Measurements from ENCODE around the gene TAF4.

Gene TAF4

GRCh38 chr20:62042025-62042820, 23.5 kb downstream of the TAF4 start:
- no peak for DNase-seq (ENCODE audit: low read depth in 2 of 2)

GRCh38 chr20:62040933-62041332, 24.7 kb downstream of the TAF4 start:
- no peak for DNase-seq (ENCODE audit: low read depth in 2 of 2)

- no peak for DNase-seq (ENCODE audit: low read depth in 2 of 2)
Measured at GRCh38 chr20:62040381-62040922, 25.2 kb downstream of the TAF4 start.

GRCh38 chr20:62039738-62040137, 25.9 kb downstream of the TAF4 start:
- DNase-seq (ENCODE audit: low read depth in 2 of 2) = no peak

GRCh38 chr20:62032609-62033368, 32.9 kb downstream of the TAF4 start:
- no peak for DNase-seq (ENCODE audit: low read depth in 2 of 2)

- DNase-seq (ENCODE audit: low read depth in 2 of 2) = no peak
Measured at GRCh38 chr20:62031462-62032092, 34.1 kb downstream of the TAF4 start.

GRCh38 chr20:62030834-62031434, 34.7 kb downstream of the TAF4 start:
- no peak for DNase-seq (ENCODE audit: low read depth in 2 of 2)

- DNase-seq (ENCODE audit: low read depth in 2 of 2) = no peak
Measured at GRCh38 chr20:62030357-62030756, 35.3 kb downstream of the TAF4 start.

- no peak for DNase-seq (ENCODE audit: low read depth in 2 of 2)
Measured at GRCh38 chr20:62029949-62030348, 35.7 kb downstream of the TAF4 start.

GRCh38 chr20:62029296-62029695, 36.4 kb downstream of the TAF4 start:
- DNase-seq (ENCODE audit: low read depth in 2 of 2) = no peak

GRCh38 chr20:62028384-62028783, 37.3 kb downstream of the TAF4 start:
- DNase-seq (ENCODE audit: low read depth in 2 of 2) = no peak

- DNase-seq (ENCODE audit: low read depth in 2 of 2) = no peak
Measured at GRCh38 chr20:62027698-62028321, 37.9 kb downstream of the TAF4 start.

- no peak for DNase-seq (ENCODE audit: low read depth in 2 of 2)
Measured at GRCh38 chr20:62027116-62027515, 38.6 kb downstream of the TAF4 start.

GRCh38 chr20:62026564-62026856, 39.2 kb downstream of the TAF4 start:
- DNase-seq (ENCODE audit: low read depth in 2 of 2) = no peak

- DNase-seq (ENCODE audit: low read depth in 2 of 2) = no peak
Measured at GRCh38 chr20:62025832-62026563, 39.7 kb downstream of the TAF4 start.

GRCh38 chr20:62025394-62025793, 40.3 kb downstream of the TAF4 start:
- no peak for DNase-seq (ENCODE audit: low read depth in 2 of 2)

- DNase-seq (ENCODE audit: low read depth in 2 of 2) = no peak
Measured at GRCh38 chr20:62023935-62024334, 41.7 kb downstream of the TAF4 start.

GRCh38 chr20:62022575-62023139, 43.0 kb downstream of the TAF4 start:
- no peak for DNase-seq (ENCODE audit: low read depth in 2 of 2)

GRCh38 chr20:62021793-62022385, 43.8 kb downstream of the TAF4 start:
- DNase-seq (ENCODE audit: low read depth in 2 of 2) = no peak

Measured in stimulated activated CD8-positive, alpha-beta memory T cell treated with anti-CD3 and anti-CD28 coated beads, Interleukin-15, amount 100 ng/mL, for 4 hours (primary cell).